Trophoblast cell (in vitro differentiated cells and primary cell): ENCODE data around the gene HPGD.

Experiments used
- DNase-seq, 2 donors: peaks; one replicate each; pipeline ENCODE4 v3.0.0-alpha.2; 2016
- H2AFZ ChIP-seq: 2 replicates; pipeline ENCODE4 v1.6.1; 2013; ENCODE audit warnings: low read length, moderate library complexity, mild to moderate bottlenecking; ENCODE audit not compliant: insufficient read depth, poor library complexity
- H2AK5ac ChIP-seq: 2 replicates; pipeline ENCODE4 v1.6.1; 2013; ENCODE audit warnings: mild to moderate bottlenecking, low read length
- H2BK120ac ChIP-seq: 2 replicates; pipeline ENCODE4 v1.6.1; 2013; ENCODE audit warnings: low read length, mild to moderate bottlenecking, moderate library complexity; ENCODE audit not compliant: insufficient read depth, poor library complexity
- H2BK12ac ChIP-seq: 2 replicates; pipeline ENCODE4 v1.6.1; 2013; ENCODE audit warnings: mild to moderate bottlenecking, low read length, moderate library complexity
- H2BK5ac ChIP-seq: 2 replicates; pipeline ENCODE4 v1.6.1; 2013; ENCODE audit warnings: low read length, low read depth, moderate library complexity, mild to moderate bottlenecking; ENCODE audit not compliant: poor library complexity
- H3K14ac ChIP-seq: 2 replicates; pipeline ENCODE4 v1.6.1; 2013; ENCODE audit warnings: mild to moderate bottlenecking, low read length
- H3K18ac ChIP-seq: 2 replicates; pipeline ENCODE4 v1.6.1; 2013; ENCODE audit warnings: mild to moderate bottlenecking, low read length
- H3K23ac ChIP-seq: 2 replicates; pipeline ENCODE4 v1.6.1; 2013; ENCODE audit warnings: low read length
- H3K27ac ChIP-seq: 2 replicates; pipeline ENCODE4 v1.5.1; 2013; ENCODE audit warnings: low read depth, mild to moderate bottlenecking, inconsistent platforms, low read length, moderate library complexity
- H3K27me3 ChIP-seq: 2 replicates; pipeline ENCODE4 v1.6.1; 2013; ENCODE audit warnings: inconsistent platforms, mild to moderate bottlenecking, low read length, moderate library complexity; ENCODE audit not compliant: insufficient read depth
- H3K36me3 ChIP-seq, 2 experiments: 1 replicate in 1 of 2; 2 replicates in 1 of 2; pipeline ENCODE4 v1.6.1; 2013; ENCODE audit warnings: low read length in 2 of 2, mild to moderate bottlenecking in 2 of 2, moderate library complexity in 1 of 2; ENCODE audit not compliant: insufficient read depth in 2 of 2, control insufficient read depth in 1 of 2
- H3K4ac ChIP-seq: 2 replicates; pipeline ENCODE4 v1.6.1; 2013; ENCODE audit warnings: low read depth, mild to moderate bottlenecking, low read length, moderate library complexity
- H3K4me1 ChIP-seq, 2 experiments: 1 replicate in 1 of 2; 2 replicates in 1 of 2; pipeline ENCODE4 v1.6.1; 2013; ENCODE audit warnings: low read length in 2 of 2, mild to moderate bottlenecking in 2 of 2, moderate library complexity in 1 of 2; ENCODE audit not compliant: insufficient read depth in 2 of 2, control insufficient read depth in 1 of 2
- H3K4me2 ChIP-seq: 2 replicates; pipeline ENCODE4 v1.6.1; 2013; ENCODE audit warnings: inconsistent platforms, mild to moderate bottlenecking, low read length, moderate library complexity
- H3K4me3 ChIP-seq: 2 replicates; pipeline ENCODE4 v1.5.1; 2013; ENCODE audit warnings: mild to moderate bottlenecking, low read depth, low read length, inconsistent platforms
- H3K79me1 ChIP-seq: one replicate; pipeline ENCODE4 v1.6.1; 2013; ENCODE audit warnings: low read length
- H3K79me2 ChIP-seq: 2 replicates; pipeline ENCODE4 v1.6.1; 2013; ENCODE audit warnings: low read length, mild to moderate bottlenecking; ENCODE audit not compliant: control insufficient read depth, insufficient read depth, poor library complexity
- H3K9ac ChIP-seq: 2 replicates; pipeline ENCODE4 v1.6.1; 2013; ENCODE audit warnings: mild to moderate bottlenecking, low read length
- H3K9me3 ChIP-seq: 2 replicates; pipeline ENCODE4 v1.6.1; 2013; ENCODE audit warnings: low read depth, mild to moderate bottlenecking, control low read depth, inconsistent platforms, low read length; ENCODE audit not compliant: insufficient read depth
- H4K12ac ChIP-seq: 2 replicates; pipeline ENCODE4 v1.6.1; 2013; ENCODE audit warnings: low read depth, mild to moderate bottlenecking, low read length, moderate library complexity
- H4K8ac ChIP-seq: 2 replicates; pipeline ENCODE4 v1.6.1; 2013; ENCODE audit warnings: low read depth, mild to moderate bottlenecking, low read length, moderate library complexity
- H4K91ac ChIP-seq: one replicate; pipeline ENCODE4 v1.6.1; 2013; ENCODE audit warnings: low read depth, mild to moderate bottlenecking, low read length, moderate library complexity
- WGBS: extraction: QIAGEN DNeasy Blood & Tissue Kit; methylation state at CpG from one replicate; pipeline ENCODE4 v1.1.7; 2013; ENCODE audit warnings: missing lambda C conversion rate; ENCODE audit not compliant: insufficient read length, insufficient coverage; ENCODE audit errors: extremely low coverage; 5-methylcytosine and 5-hydroxymethylcytosine counted together

HPGD gene

GRCh38 chr4:174523025-174523693 is 871 bp upstream of the HPGD start:
- H3K18ac ChIP-seq, result no peak overlapping the region
- peak overlapping the region; percentile 74 for H2AFZ ChIP-seq
- no peaks in the 10 kb centered on the region for H3K36me3 ChIP-seq
- H2BK5ac ChIP-seq, result peak overlapping the region; percentile 80
- H3K9me3 ChIP-seq, result no peaks in the 10 kb centered on the region
- H3K27me3 ChIP-seq, result no peaks in the 10 kb centered on the region
- H4K91ac ChIP-seq, result peak overlapping the region; percentile 46
- H3K79me1 ChIP-seq, result peaks cover 15% of the 10 kb centered on the region
- H2BK120ac ChIP-seq, result peak overlapping the region; percentile 52
- no CpG with 5 or more reads among the region's 10 CpGs for WGBS
- H4K12ac ChIP-seq, result no peak overlapping the region
- no peak overlapping the region for H3K23ac ChIP-seq
- peak overlapping the region; percentile 92 for H3K4me3 ChIP-seq
- no peak overlapping the region for H3K14ac ChIP-seq
- peak overlapping the region; percentile 53 for H3K27ac ChIP-seq
- DNase-seq, result peak; percentile 54 to 83
- H2BK12ac ChIP-seq, result no peak overlapping the region
- H4K8ac ChIP-seq, result no peak overlapping the region
- H3K79me2 ChIP-seq, result peaks cover 6% of the 10 kb centered on the region
- peak overlapping the region; percentile 98 for H3K4me2 ChIP-seq
- H3K4ac ChIP-seq, result no peak overlapping the region
- H3K4me1 ChIP-seq, result peaks cover 5 to 9% of the 10 kb centered on the region in 2 experiments
- H2AK5ac ChIP-seq, result no peak overlapping the region
- H3K9ac ChIP-seq, result no peak overlapping the region

GRCh38 chr4:174521800-174522182 is 497 bp downstream of the HPGD start:
- peak overlapping the region; percentile 92 for H3K4me3 ChIP-seq
- H3K23ac ChIP-seq, result no peak overlapping the region
- peak overlapping the region; percentile 17 for H3K4ac ChIP-seq
- H2AFZ ChIP-seq, result peak overlapping the region; percentile 74
- peaks cover 15% of the 10 kb centered on the region for H3K79me1 ChIP-seq
- no peaks in the 10 kb centered on the region for H3K36me3 ChIP-seq
- no peak overlapping the region for H4K12ac ChIP-seq
- H4K8ac ChIP-seq, result no peak overlapping the region
- peaks cover 3 to 7% of the 10 kb centered on the region in 2 experiments for H3K4me1 ChIP-seq
- peak overlapping the region; percentile 52 for H2BK120ac ChIP-seq
- peak; percentile 46 to 55 for DNase-seq
- H3K27ac ChIP-seq, result peak overlapping the region; percentile 45
- WGBS, result no CpG with 5 or more reads among the region's 12 CpGs
- H3K4me2 ChIP-seq, result peak overlapping the region; percentile 98
- no peaks in the 10 kb centered on the region for H3K9me3 ChIP-seq
- no peak overlapping the region for H2AK5ac ChIP-seq
- H4K91ac ChIP-seq, result peak overlapping the region; percentile 46
- H3K14ac ChIP-seq, result peak overlapping the region; percentile 30
- H3K27me3 ChIP-seq, result no peaks in the 10 kb centered on the region
- H2BK5ac ChIP-seq, result peak overlapping the region; percentile 42
- H3K9ac ChIP-seq, result peak overlapping the region; percentile 84
- H3K79me2 ChIP-seq, result peaks cover 6% of the 10 kb centered on the region
- peak overlapping the region; percentile 57 for H3K18ac ChIP-seq
- no peak overlapping the region for H2BK12ac ChIP-seq

DNA sequence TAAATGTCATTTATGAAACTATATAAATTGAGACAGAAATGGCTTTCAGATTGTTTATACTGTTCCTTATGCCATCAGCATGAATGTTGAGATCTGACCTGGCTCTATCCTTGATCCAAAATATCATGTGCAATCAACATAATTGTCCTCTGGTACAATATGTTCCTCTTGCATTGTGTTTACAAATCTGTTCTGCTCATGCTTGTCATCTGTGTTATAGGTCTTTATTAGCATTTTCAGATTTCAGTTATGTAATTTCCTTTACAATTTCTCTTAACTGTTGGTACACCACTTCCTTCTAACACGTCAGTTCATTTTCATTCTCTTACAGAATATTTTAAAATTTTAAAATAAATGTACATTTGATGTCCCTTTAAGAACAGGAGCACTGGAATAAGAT is 1.6 kb downstream of the HPGD start:
- Histone ChIP-seq H2BK5ac (no peak overlapping the region), H3K79me2 (peaks cover 6% of the 10 kb centered on the region), H4K12ac (no peak overlapping the region), H3K9ac (no peak overlapping the region), H4K8ac (no peak overlapping the region), H3K18ac (no peak overlapping the region), H4K91ac (no peak overlapping the region), H2BK120ac (no peak overlapping the region), H3K14ac (no peak overlapping the region), H3K27me3 (no peaks in the 10 kb centered on the region), H2AK5ac (no peak overlapping the region), H3K23ac (no peak overlapping the region), H3K4me2 (no peak overlapping the region), H2AFZ (no peak overlapping the region), H3K4me1 (peaks cover 2 to 5% of the 10 kb centered on the region in 2 experiments), H3K79me1 (peaks cover 15% of the 10 kb centered on the region), H3K9me3 (no peaks in the 10 kb centered on the region), H2BK12ac (no peak overlapping the region), H3K27ac (no peak overlapping the region), H3K4me3 (no peak overlapping the region), H3K36me3 (no peaks in the 10 kb centered on the region), H3K4ac (no peak overlapping the region)
- WGBS, result no CpG with 5 or more reads among the region's 1 CpG
- peak in 1 of 2 donors; percentile 19 for DNase-seq

DNA sequence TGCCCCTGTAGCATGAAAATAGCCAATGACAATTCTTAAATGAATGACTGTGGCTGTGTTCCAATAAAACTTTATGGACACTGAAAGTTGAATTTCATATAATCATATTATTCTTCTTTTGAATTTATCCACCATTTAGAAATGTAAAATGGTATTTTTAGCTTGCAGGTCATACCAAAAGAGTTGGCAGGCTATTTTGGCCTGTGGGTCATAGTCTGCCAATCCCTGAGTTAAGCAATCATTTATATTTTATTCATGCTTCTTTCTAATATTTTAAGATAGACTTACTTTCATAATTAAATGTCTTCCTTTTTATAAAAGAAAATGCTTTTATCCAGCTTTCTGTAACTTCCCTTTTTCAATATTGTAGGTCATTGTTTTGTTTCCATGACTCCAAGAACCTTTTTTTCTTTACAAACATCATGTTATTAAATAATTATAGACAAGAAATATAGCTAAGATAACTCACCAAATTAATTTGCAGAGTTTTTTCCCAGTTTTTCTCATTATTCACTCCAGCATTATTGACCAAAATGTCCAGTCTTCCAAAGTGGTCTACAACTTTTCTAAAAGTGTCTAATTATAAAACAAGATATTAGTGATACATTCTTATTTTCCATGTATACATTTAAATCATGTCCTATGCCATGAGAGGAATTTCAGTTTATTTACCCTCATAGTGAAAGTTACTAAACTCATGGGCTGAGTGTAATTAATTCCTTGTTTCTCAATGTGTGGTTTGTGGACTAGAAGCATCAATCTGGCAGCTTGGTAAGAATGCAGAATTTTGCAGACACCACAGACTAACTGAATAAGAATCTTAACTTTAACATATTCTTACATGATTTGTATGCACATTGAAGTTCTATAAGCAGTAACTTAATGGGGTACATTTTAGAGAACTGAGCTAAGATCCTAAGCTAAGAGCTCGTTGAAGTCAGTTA is 4.5 kb downstream of the HPGD start:
- Histone ChIP-seq H3K14ac (no peak overlapping the region), H3K4me2 (no peak overlapping the region), H3K18ac (no peak overlapping the region), H3K79me2 (peaks cover 6% of the 10 kb centered on the region), H2BK12ac (no peak overlapping the region), H3K9ac (no peak overlapping the region), H3K27me3 (no peaks in the 10 kb centered on the region), H4K12ac (no peak overlapping the region), H3K4me3 (no peak overlapping the region), H4K91ac (no peak overlapping the region), H3K27ac (no peak overlapping the region), H2BK120ac (no peak overlapping the region), H2AFZ (no peak overlapping the region), H4K8ac (no peak overlapping the region), H2AK5ac (no peak overlapping the region), H3K4ac (no peak overlapping the region), H2BK5ac (no peak overlapping the region), H3K4me1 (peaks cover 0 to 2% of the 10 kb centered on the region in 2 experiments), H3K36me3 (no peaks in the 10 kb centered on the region), H3K79me1 (peaks cover 9% of the 10 kb centered on the region), H3K23ac (no peak overlapping the region), H3K9me3 (no peaks in the 10 kb centered on the region)
- WGBS, result no CpG with 5 or more reads among the region's 1 CpG
- DNase-seq, result peak in 1 of 2 donors; percentile 48
